GM19438 (cell line): ENCODE results near the gene ASF1A.

Experiments
- ATAC-seq: cut with Tn5 transposase; IDR thresholded peaks from one replicate; pipeline ENCODE4 v1.9.1; 2021; ENCODE audit warnings: low read depth; ENCODE audit not compliant: unreplicated experiment

ASF1A gene

GRCh38 chr6:118912646-118913045 is 18.7 kb downstream of the ASF1A start:
- ATAC-seq: no peak

- ATAC-seq: no peak
Observed at GRCh38 chr6:118913161-118913560, 19.2 kb downstream of the ASF1A start.

GRCh38 chr6:118914598-118914997 is 20.6 kb downstream of the ASF1A start:
- ATAC-seq: no peak

GRCh38 chr6:118917546-118918328 is 23.8 kb downstream of the ASF1A start:
- no peak for ATAC-seq

- ATAC-seq: no peak
Observed at GRCh38 chr6:118918329-118918725, 24.4 kb downstream of the ASF1A start.

GRCh38 chr6:118921084-118921483 is 27.1 kb downstream of the ASF1A start:
- ATAC-seq: no peak

- no peak for ATAC-seq
Observed at GRCh38 chr6:118923035-118923434, 29.1 kb downstream of the ASF1A start.

- ATAC-seq: no peak
Observed at GRCh38 chr6:118930680-118931079, 36.7 kb downstream of the ASF1A start.

- no peak for ATAC-seq
Observed at GRCh38 chr6:118931436-118931835, 37.5 kb downstream of the ASF1A start.

- no peak for ATAC-seq
Observed at GRCh38 chr6:118932421-118932820, 38.5 kb downstream of the ASF1A start.

- peak; percentile 1 for ATAC-seq
Observed at GRCh38 chr6:118933855-118934460, 40.0 kb downstream of the ASF1A start.

- ATAC-seq: peak; percentile 93
Observed at GRCh38 chr6:118934461-118935330, 40.7 kb downstream of the ASF1A start, which contains the start of gene MCM9. TSS of gene MCM9 (minus strand) at chr6:118935159. CDS start at chr6:118931723, 3,436 bp downstream.

- peak; percentile 4 for ATAC-seq
Observed at GRCh38 chr6:118935331-118935668, 41.3 kb downstream of the ASF1A start.

- no peak for ATAC-seq
Observed at GRCh38 chr6:118935978-118936703, 42.2 kb downstream of the ASF1A start.

- ATAC-seq: no peak
Observed at GRCh38 chr6:118939683-118940082, 45.7 kb downstream of the ASF1A start.

GRCh38 chr6:118940770-118941169 is 46.8 kb downstream of the ASF1A start:
- ATAC-seq: no peak

- ATAC-seq: no peak
Observed at GRCh38 chr6:118945217-118945616, 51.3 kb downstream of the ASF1A start.

- ATAC-seq: no peak
Observed at GRCh38 chr6:118952683-118953082, 58.7 kb downstream of the ASF1A start.

GRCh38 chr6:118953391-118953790 is 59.4 kb downstream of the ASF1A start:
- no peak for ATAC-seq
